Neuronal stem cell (in vitro differentiated cells): ENCODE results near the gene FOXJ3.

Experiments
- DNase-seq: peaks from one replicate; pipeline ENCODE4 v3.0.0-alpha.2; 2013; ENCODE audit warnings: low spot score
- H2AFZ ChIP-seq: one replicate; pipeline ENCODE4 v1.6.1; 2013; ENCODE audit warnings: mild to moderate bottlenecking, low read length, inconsistent platforms
- H2AK5ac ChIP-seq: 2 replicates; pipeline ENCODE4 v1.6.1; 2013; ENCODE audit warnings: low read depth, mild to moderate bottlenecking, inconsistent platforms, low read length, moderate library complexity, mixed read lengths
- H2BK120ac ChIP-seq: 2 replicates; pipeline ENCODE4 v1.6.1; 2013; ENCODE audit warnings: low read depth, mild to moderate bottlenecking, inconsistent platforms, low read length, moderate library complexity, mixed read lengths
- H2BK12ac ChIP-seq: one replicate; pipeline ENCODE4 v1.6.1; 2013; ENCODE audit warnings: low read length, inconsistent platforms
- H2BK15ac ChIP-seq: 2 replicates; pipeline ENCODE4 v1.6.1; 2013; ENCODE audit warnings: mild to moderate bottlenecking, low read length, inconsistent platforms, mixed read lengths
- H2BK5ac ChIP-seq: one replicate; pipeline ENCODE4 v1.6.1; 2013; ENCODE audit warnings: inconsistent platforms, mild to moderate bottlenecking, low read length, moderate library complexity
- H3K14ac ChIP-seq: one replicate; pipeline ENCODE4 v1.6.1; 2013; ENCODE audit warnings: low read length, inconsistent platforms
- H3K18ac ChIP-seq: 2 replicates; pipeline ENCODE4 v1.6.1; 2013; ENCODE audit warnings: low read length, inconsistent platforms
- H3K23ac ChIP-seq: 2 replicates; pipeline ENCODE4 v1.6.1; 2013; ENCODE audit warnings: low read depth, mild to moderate bottlenecking, mixed read lengths, low read length, inconsistent platforms; ENCODE audit not compliant: poor library complexity
- H3K27ac ChIP-seq: replicated peaks from 3 replicates; pipeline ENCODE4 v1.5.1; 2013; ENCODE audit warnings: low read length, inconsistent platforms
- H3K27me3 ChIP-seq, 3 experiments: 2 replicates each; pipeline ENCODE4 v1.6.1; 2013; ENCODE audit warnings: low read length in 3 of 3, mild to moderate bottlenecking in 2 of 3, inconsistent platforms in 1 of 3, low read depth in 1 of 3, mixed read lengths in 1 of 3, moderate library complexity in 1 of 3; ENCODE audit not compliant: control insufficient read depth in 3 of 3, insufficient read depth in 3 of 3
- H3K36me3 ChIP-seq, 2 donors: replicated peaks in 1 of 2; 2 replicates each; pipeline ENCODE4 v1.6.1; 2013; ENCODE audit warnings: low read length in 2 of 2; ENCODE audit not compliant: control insufficient read depth in 2 of 2, insufficient read depth in 2 of 2
- H3K4ac ChIP-seq: 2 replicates; pipeline ENCODE4 v1.6.1; 2013; ENCODE audit warnings: inconsistent platforms, mild to moderate bottlenecking, low read length, moderate library complexity
- H3K4me1 ChIP-seq, 2 donors: 1 replicate in 1 of 2; 2 replicates in 1 of 2; pipeline ENCODE4 v1.6.1; 2013; ENCODE audit warnings: low read length in 2 of 2, low read depth in 1 of 2; ENCODE audit not compliant: control insufficient read depth in 2 of 2, insufficient read depth in 1 of 2
- H3K4me2 ChIP-seq: one replicate; pipeline ENCODE4 v1.6.1; 2013; ENCODE audit warnings: mild to moderate bottlenecking, low read length, inconsistent platforms; ENCODE audit not compliant: insufficient read depth, poor library complexity, severe bottlenecking
- H3K4me3 ChIP-seq, 2 donors: 2 replicates each; pipeline ENCODE4 v1.5.1; 2013; ENCODE audit warnings: low read length in 2 of 2, mild to moderate bottlenecking in 2 of 2, inconsistent platforms in 1 of 2, moderate library complexity in 1 of 2
- H3K79me1 ChIP-seq: one replicate; pipeline ENCODE4 v1.6.1; 2013; ENCODE audit warnings: low read depth, mild to moderate bottlenecking, inconsistent platforms, low read length, moderate library complexity
- H3K9ac ChIP-seq: one replicate; pipeline ENCODE4 v1.6.1; 2013; ENCODE audit warnings: mild to moderate bottlenecking, low read depth, low read length, inconsistent platforms; ENCODE audit not compliant: poor library complexity
- H3K9me3 ChIP-seq, 2 donors: replicated peaks in 1 of 2; 2 replicates each; pipeline versions ENCODE3 to v1.6.1; 2013; ENCODE audit warnings: low read length in 2 of 2, mild to moderate bottlenecking in 2 of 2, inconsistent platforms in 1 of 2, low read depth in 1 of 2, mixed read lengths in 1 of 2, moderate library complexity in 1 of 2; ENCODE audit not compliant: control insufficient read depth in 2 of 2, insufficient read depth in 1 of 2
- H4K8ac ChIP-seq: one replicate; pipeline ENCODE4 v1.6.1; 2013; ENCODE audit warnings: low read depth, mild to moderate bottlenecking, inconsistent platforms, low read length, moderate library complexity
- H4K91ac ChIP-seq: one replicate; pipeline ENCODE4 v1.6.1; 2013; ENCODE audit warnings: low read length, low read depth, mild to moderate bottlenecking, inconsistent platforms; ENCODE audit not compliant: poor library complexity
- WGBS, 2 donors: extraction: QIAGEN DNeasy Blood & Tissue Kit; methylation state at CpG; one replicate each; pipeline ENCODE4 v1.1.7; 2013; ENCODE audit warnings: missing lambda C conversion rate in 2 of 2, mixed read lengths in 1 of 2; ENCODE audit not compliant: insufficient read length in 2 of 2, insufficient replicate concordance in 1 of 2; ENCODE audit errors: extremely low coverage in 2 of 2; 5-methylcytosine and 5-hydroxymethylcytosine counted together

The FOXJ3 gene

GRCh38 chr1:42145389-42145716 lies 189.7 kb downstream of the FOXJ3 start:
- H3K14ac ChIP-seq: no peak overlapping the region
- no peaks in the 10 kb centered on the region for H3K9me3 ChIP-seq
- H3K9ac ChIP-seq: no peak overlapping the region
- H3K4me2 ChIP-seq: no peak overlapping the region
- H3K27ac ChIP-seq: no peak overlapping the region
- H3K4me1 ChIP-seq: peaks cover 0 to 2% of the 10 kb centered on the region in 2 donors
- no peak overlapping the region for H3K4me3 ChIP-seq
- DNase-seq: no peak
- peak overlapping the region; percentile 16 for H2BK5ac ChIP-seq
- H2BK15ac ChIP-seq: peak overlapping the region; percentile 10
- H2BK12ac ChIP-seq: no peak overlapping the region
- H2BK120ac ChIP-seq: no peak overlapping the region
- H3K36me3 ChIP-seq: no peaks in the 10 kb centered on the region
- H2AFZ ChIP-seq: no peak overlapping the region
- no peak overlapping the region for H3K4ac ChIP-seq
- peak overlapping the region; percentile 15 for H2AK5ac ChIP-seq
- no peak overlapping the region for H4K8ac ChIP-seq
- no peak overlapping the region for H4K91ac ChIP-seq
- no peak overlapping the region for H3K23ac ChIP-seq
- no CpG with 5 or more reads among the region's 8 CpGs for WGBS, 2 donors
- no peaks in the 10 kb centered on the region for H3K79me1 ChIP-seq
- peaks cover 0 to 12% (median 0%) of the 10 kb centered on the region in 3 experiments for H3K27me3 ChIP-seq
- H3K18ac ChIP-seq: peak overlapping the region; percentile 46

GRCh38 chr1:42144711-42145388 lies 190.2 kb downstream of the FOXJ3 start:
- Histone ChIP-seq H2BK5ac (no peak overlapping the region), H3K27ac (no peak overlapping the region), H3K4me1 (peaks cover 0 to 2% of the 10 kb centered on the region in 2 donors), H4K8ac (no peak overlapping the region), H3K14ac (no peak overlapping the region), H2BK12ac (no peak overlapping the region), H2AK5ac (peak overlapping the region; percentile 15), H3K79me1 (no peaks in the 10 kb centered on the region), H3K4me3 (no peak overlapping the region), H3K23ac (no peak overlapping the region), H3K4me2 (no peak overlapping the region), H3K36me3 (no peaks in the 10 kb centered on the region), H3K9me3 (no peaks in the 10 kb centered on the region), H3K27me3 (peaks cover 0 to 12% (median 0%) of the 10 kb centered on the region in 3 experiments), H3K9ac (no peak overlapping the region), H2AFZ (no peak overlapping the region), H3K18ac (no peak overlapping the region), H2BK120ac (no peak overlapping the region), H4K91ac (no peak overlapping the region), H2BK15ac (peak overlapping the region; percentile 10), H3K4ac (no peak overlapping the region)
- WGBS, 2 donors: no CpG with 5 or more reads among the region's 12 CpGs
- DNase-seq: no peak

GRCh38 chr1:42143896-42144710 lies 190.9 kb downstream of the FOXJ3 start:
- Histone ChIP-seq H3K9me3 (no peaks in the 10 kb centered on the region), H3K9ac (no peak overlapping the region), H4K8ac (no peak overlapping the region), H2BK5ac (no peak overlapping the region), H4K91ac (no peak overlapping the region), H2AK5ac (no peak overlapping the region), H3K23ac (peak overlapping the region; percentile 29), H3K4ac (no peak overlapping the region), H3K18ac (peak overlapping the region; percentile 73), H3K36me3 (no peaks in the 10 kb centered on the region), H2BK12ac (no peak overlapping the region), H3K4me2 (no peak overlapping the region), H3K4me3 (no peak overlapping the region), H3K27ac (no peak overlapping the region), H2BK120ac (no peak overlapping the region), H2BK15ac (no peak overlapping the region), H3K79me1 (no peaks in the 10 kb centered on the region), H2AFZ (peak overlapping the region; percentile 39), H3K14ac (no peak overlapping the region), H3K27me3 (peaks cover 0 to 12% (median 0%) of the 10 kb centered on the region in 3 experiments), H3K4me1 (peaks cover 0 to 2% of the 10 kb centered on the region in 2 donors)
- no CpG with 5 or more reads among the region's 13 CpGs for WGBS, 2 donors
- DNase-seq: no peak
